A549 (cell line): ENCODE results near the gene C1orf174. TPM values are rescaled to one million over a fixed set of nuclear protein-coding genes. Genes with fewer than 3 reads are reported as not detected.
A peak's percentile ranks its signal among the peaks of the same experiment; 100 is the strongest.

Source experiments
- ATAC-seq, 2 experiments: fragments of 200-7000 bp in 1 of 2; fragments of >200 bp in 1 of 2; cut with Nextera tagmentation in 1 of 2; cut with Tn5 transposase in 1 of 2; 3 replicates each; pipeline versions ENCODE4 v1.8.0 to v1.9.1; 2018 to 2020; ENCODE audit warnings: mild to moderate bottlenecking in 1 of 2, moderate library complexity in 1 of 2
- CTCF ChIA-PET: fragments of 300-600 bp; sonication (Branson Sonifier 250); formaldehyde crosslinking; extraction: SDS; loops from one replicate; lab custom pipeline; 2021; ENCODE audit warnings: antibody characterized with exemption, inconsistent platforms; lab: Yijun Ruan, JAX
- POLR2A ChIA-PET: fragments of 350-600 bp; formaldehyde crosslinking; extraction: SDS; loops from one replicate; lab custom pipeline; 2021; ENCODE audit warnings: antibody characterized with exemption, inconsistent platforms; lab: Yijun Ruan, JAX
- DNase-seq, 2 experiments: peaks; one replicate each; pipeline versions ENCODE4 v3.0.0 to v3.0.0-alpha.2; 2011 to 2016; ENCODE audit warnings: low read depth in 1 of 2, low spot score in 1 of 2
- FAIRE-seq: peaks from 2 replicates; lab custom pipeline; 2011; peaks lifted over from hg19 to GRCh38; lab: Jason Lieb, UNC
- H3K27ac ChIP-seq, 2 experiments: fragments of >200 bp; sonication (Bioruptor Twin); formaldehyde crosslinking; 3 replicates each; pipeline ENCODE4 v1.5.1; 2016 to 2017
- H3K4me1 ChIP-seq: fragments of >200 bp; sonication (Bioruptor Twin); formaldehyde crosslinking; 3 replicates; pipeline ENCODE4 v1.6.1; 2016
- H3K4me2 ChIP-seq: fragments of >200 bp; sonication (Bioruptor Twin); formaldehyde crosslinking; 3 replicates; pipeline ENCODE4 v1.6.1; 2016
- H3K4me3 ChIP-seq: fragments of >200 bp; sonication (Bioruptor Twin); formaldehyde crosslinking; 3 replicates; pipeline ENCODE4 v1.5.1; 2016
- H3K9me3 ChIP-seq: fragments of >200 bp; sonication (Bioruptor Twin); formaldehyde crosslinking; 3 replicates; pipeline ENCODE4 v1.6.1; 2016
- CBX2 ChIP-seq: fragments of 200-600 bp; sonication (generic); IDR thresholded peaks from 2 replicates; pipeline ENCODE4 v1.6.1; 2016; ENCODE audit warnings: low read depth, mild to moderate bottlenecking, borderline replicate concordance
- CEBPB ChIP-seq, 2 experiments: fragments of >200 bp in 1 of 2; sonication (Bioruptor Twin) in 1 of 2; formaldehyde crosslinking in 1 of 2; IDR thresholded peaks; 2 replicates each; pipeline ENCODE4 v1.6.1; 2012 to 2016
- CTCF ChIP-seq: fragments of >200 bp; sonication (Bioruptor Twin); formaldehyde crosslinking; IDR thresholded peaks from 3 replicates; pipeline ENCODE4 v1.5.1; 2016
- E2F6 ChIP-seq: IDR thresholded peaks from 2 replicates; pipeline ENCODE4 v1.6.1; 2012; ENCODE audit warnings: low read depth, borderline replicate concordance
- EHF ChIP-seq: fragments of 250-450 bp; sonication (Bioruptor Pico); IDR thresholded peaks from 2 replicates; pipeline ENCODE4 v1.5.0; 2020; ENCODE audit warnings: mild to moderate bottlenecking
- EHMT2 ChIP-seq: fragments of 200-600 bp; sonication (generic); IDR thresholded peaks from 2 replicates; pipeline ENCODE4 v1.6.1; 2016; ENCODE audit warnings: antibody characterized with exemption, low read depth, mild to moderate bottlenecking, moderate library complexity
- FOSL2 ChIP-seq, 2 experiments: fragments of 450-650 bp in 1 of 2; fragments of >200 bp in 1 of 2; sonication (Bioruptor Twin) in 1 of 2; formaldehyde crosslinking; IDR thresholded peaks; 2 replicates each; pipeline versions ENCODE4 v1.5.0 to v1.6.1; 2016 to 2020; ENCODE audit warnings: mild to moderate bottlenecking in 1 of 2, moderate library complexity in 1 of 2
- GATA3 ChIP-seq: IDR thresholded peaks from 2 replicates; pipeline ENCODE4 v1.6.1; 2012; ENCODE audit warnings: borderline replicate concordance
- HES2 ChIP-seq: fragments of >200 bp; sonication (Bioruptor Twin); formaldehyde crosslinking; IDR thresholded peaks from 2 replicates; pipeline ENCODE4 v1.6.1; 2016
- HMGXB4 ChIP-seq: fragments of 250-450 bp; sonication (Bioruptor Pico); IDR thresholded peaks from 2 replicates; pipeline ENCODE4 v1.5.0; 2021; ENCODE audit warnings: mild to moderate bottlenecking, moderate library complexity, borderline replicate concordance
- JUN ChIP-seq, 2 experiments: fragments of >200 bp; sonication (Bioruptor Twin); formaldehyde crosslinking; IDR thresholded peaks; 2 replicates in 1 of 2; 3 replicates in 1 of 2; pipeline ENCODE4 v1.6.1; 2016 to 2017
- KDM1A ChIP-seq: fragments of 200-600 bp; sonication (generic); IDR thresholded peaks from 2 replicates; pipeline ENCODE4 v1.6.1; 2016; ENCODE audit warnings: low read depth, mild to moderate bottlenecking
- MAZ ChIP-seq: fragments of 150-350 bp; IDR thresholded peaks from 2 replicates; pipeline ENCODE4 v1.6.1; 2014; ENCODE audit warnings: antibody characterized with exemption, low read depth, low read length, borderline replicate concordance
- MYC ChIP-seq: IDR thresholded peaks from 2 replicates; pipeline ENCODE4 v1.6.1; 2012; ENCODE audit warnings: mild to moderate bottlenecking, inconsistent platforms, low read length, improper control_type of control experiment, borderline replicate concordance
- NFE2L2 ChIP-seq: fragments of 150-350 bp; conservative IDR thresholded peaks from 2 replicates; pipeline ENCODE4 v1.6.1; 2014; ENCODE audit warnings: low read length
- POLR2AphosphoS2 ChIP-seq: conservative IDR thresholded peaks from 2 replicates; pipeline ENCODE4 v1.6.1; 2012; ENCODE audit warnings: low read length, improper control_type of control experiment, inconsistent platforms
- RAD21 ChIP-seq, 2 experiments: fragments of >200 bp in 1 of 2; sonication (Bioruptor Twin) in 1 of 2; formaldehyde crosslinking in 1 of 2; IDR thresholded peaks in 1 of 2; conservative IDR thresholded peaks in 1 of 2; 2 replicates in 1 of 2; 3 replicates in 1 of 2; pipeline ENCODE4 v1.6.1; 2012 to 2018; ENCODE audit warnings: inconsistent platforms in 1 of 2
- RARB ChIP-seq: fragments of 250-450 bp; sonication (Bioruptor Pico); IDR thresholded peaks from 2 replicates; pipeline ENCODE4 v1.8.0; 2021; ENCODE audit warnings: mild to moderate bottlenecking, moderate library complexity
- SMC3 ChIP-seq: fragments of >200 bp; sonication (Bioruptor Twin); formaldehyde crosslinking; IDR thresholded peaks from 3 replicates; pipeline ENCODE4 v1.6.1; 2018; ENCODE audit warnings: inconsistent platforms
- TP53 ChIP-seq: fragments of 250-450 bp; sonication (Bioruptor Pico); IDR thresholded peaks from 2 replicates; pipeline ENCODE4 v1.5.0; 2021; ENCODE audit warnings: mild to moderate bottlenecking, moderate library complexity
- USF2 ChIP-seq: fragments of 450-650 bp; IDR thresholded peaks from 2 replicates; pipeline ENCODE4 v1.6.1; 2014; ENCODE audit warnings: antibody characterized with exemption
- ZNF302 ChIP-seq: fragments of 250-450 bp; sonication (Bioruptor Pico); IDR thresholded peaks from 2 replicates; pipeline ENCODE4 v1.9.0; 2021; ENCODE audit warnings: inconsistent platforms, mild to moderate bottlenecking, moderate library complexity
- WGBS: methylation state at CpG from one replicate; pipeline ENCODE4 v1.1.6; 2017; ENCODE audit errors: missing lambda C conversion rate; 5-methylcytosine and 5-hydroxymethylcytosine counted together
- polyA plus RNA-seq, 4 experiments: library from polyadenylated mRNA; depleted of rRNA in 3 of 4; stranded (reverse); fragments of >200 nt; fragmentation: RNase III in 1 of 4; extraction: RNeasy Plus Mini Kit Qiagen cat#74134 plus additional on column Dnase treatment in 1 of 4; gene quantifications; 2 replicates in 3 of 4; 3 replicates in 1 of 4; pipeline ENCODE4 v1.2.3, GENCODE V29; 2011 to 2017

C1orf174 gene
- polyA plus RNA-seq, 2 of the 4 experiments (the other 2 are of a cell fraction), result 23.9 to 29.7 TPM

- TF ChIP-seq GATA3 (no peak), MYC (no peak), EHMT2 (no peak), CBX2 (no peak), HES2 (no peak)
- TF ChIP-seq, all 56 proteins: peak for 0
Observed at GRCh38 chr1:3912809-3913685, 13.0 kb upstream of the C1orf174 start.

GRCh38 chr1:3911981-3912808 is 12.1 kb upstream of the C1orf174 start:
- Histone ChIP-seq H3K4me2 (no peak overlapping the region), H3K4me1 (peaks cover 5% of the 10 kb centered on the region; the same call in 1 of the 3 replicates), H3K4me3 (no peak overlapping the region), H3K27ac (no peak overlapping the region; a peak in 1 of 6 replicates), H3K9me3 (no peaks in the 10 kb centered on the region)
- no peak for ATAC-seq
- POLR2A ChIA-PET, result no interaction called here
- FAIRE-seq, result no peak
- CTCF ChIA-PET, result interaction anchor here (0.6 to 1.8 kb wide), 4 partner anchors 10 to 1834 kb away, joined by 3 to 4 read pairs (median 3); no protein-coding TSS in a partner anchor
- no peak for DNase-seq
- 88% methylated on average over 19 of the region's 38 CpGs for WGBS
- TF ChIP-seq KDM1A (no peak), JUN (IDR thresholded peaks at IDR 0.05) (no peak), ZNF302 (CRISPR knock-in tag) (no peak), CEBPB (IDR thresholded peaks at IDR 0.05) (no peak), RAD21 (conservative IDR thresholded peaks at IDR 0.05 in 1 of 2, IDR thresholded peaks at IDR 0.05 in 1 of 2) (no peak), NFE2L2 (no peak), EHF (no peak), HMGXB4 (CRISPR knock-in tag) (no peak), POLR2AphosphoS2 (no peak)

More at GRCh38 chr1:3912809-3913685, 13.0 kb upstream of the C1orf174 start:
- DNase-seq, result no peak
- Histone ChIP-seq H3K27ac (no peak overlapping the region), H3K9me3 (no peaks in the 10 kb centered on the region), H3K4me2 (no peak overlapping the region), H3K4me3 (no peak overlapping the region), H3K4me1 (peaks cover 5% of the 10 kb centered on the region; the same call in 1 of the 3 replicates)
- CTCF ChIA-PET, result no interaction called here
- POLR2A ChIA-PET, result no interaction called here
- ATAC-seq, result no peak
- WGBS, result 80% methylated on average over 12 of the region's 23 CpGs
- no peak for FAIRE-seq

GRCh38 chr1:3910857-3911845 is 11.1 kb upstream of the C1orf174 start:
- ChIA-PET CTCF (interaction anchor here (0.6 to 1.8 kb wide), 10 partner anchors 8 to 1835 kb away, joined by 3 to 4 read pairs (median 3); no protein-coding TSS in a partner anchor), POLR2A (no interaction called here)
- FAIRE-seq, result no peak
- WGBS, result 53% methylated on average over 12 of the region's 35 CpGs
- DNase-seq, result peak; percentile 70 to 74
- peak overlapping the region in 1 of 2 experiments; percentile 71; a peak in 3 of 6 replicates for H3K27ac ChIP-seq
- H3K4me3 ChIP-seq, result no peak overlapping the region
- peaks cover 5% of the 10 kb centered on the region; the same call in 1 of the 3 replicates for H3K4me1 ChIP-seq
- H3K4me2 ChIP-seq, result peak overlapping the region; percentile 58
- ATAC-seq, result peak; percentile 87 to 95
- no peaks in the 10 kb centered on the region for H3K9me3 ChIP-seq
- TF ChIP-seq USF2 (no peak), TP53 (CRISPR knock-in tag) (no peak), NFE2L2 (no peak), SMC3 (peak; percentile 88), RARB (CRISPR knock-in tag) (no peak), E2F6 (no peak), CTCF (peak; percentile 64), MAZ (no peak), FOSL2 (IDR thresholded peaks at IDR 0.05) (no peak), FOSL2 (CRISPR knock-in tag; IDR thresholded peaks at IDR 0.05) (no peak), MYC (no peak)
